ENCODE data around the gene PTPN5.
A peak's percentile ranks its signal among the peaks of the same experiment; 100 is the strongest.

Gene PTPN5

GRCh38 chr11:18772211-18772610, 19.4 kb downstream of the PTPN5 start:
- DNase-seq = no peak

GRCh38 chr11:18771266-18772035, 20.1 kb downstream of the PTPN5 start:
- DNase-seq = no peak

- no peak for DNase-seq
Measured at GRCh38 chr11:18770479-18771125, 21.0 kb downstream of the PTPN5 start.

- no peak for DNase-seq
Measured at GRCh38 chr11:18769802-18770456, 21.7 kb downstream of the PTPN5 start.

- no peak for DNase-seq
Measured at GRCh38 chr11:18768978-18769377, 22.6 kb downstream of the PTPN5 start.

- DNase-seq = peak; percentile 20
Measured at GRCh38 chr11:18768472-18768901, 23.1 kb downstream of the PTPN5 start.

- no peak for DNase-seq
Measured at GRCh38 chr11:18766015-18766414, 25.6 kb downstream of the PTPN5 start.

GRCh38 chr11:18765554-18765953, 26.0 kb downstream of the PTPN5 start:
- no peak for DNase-seq

DNA sequence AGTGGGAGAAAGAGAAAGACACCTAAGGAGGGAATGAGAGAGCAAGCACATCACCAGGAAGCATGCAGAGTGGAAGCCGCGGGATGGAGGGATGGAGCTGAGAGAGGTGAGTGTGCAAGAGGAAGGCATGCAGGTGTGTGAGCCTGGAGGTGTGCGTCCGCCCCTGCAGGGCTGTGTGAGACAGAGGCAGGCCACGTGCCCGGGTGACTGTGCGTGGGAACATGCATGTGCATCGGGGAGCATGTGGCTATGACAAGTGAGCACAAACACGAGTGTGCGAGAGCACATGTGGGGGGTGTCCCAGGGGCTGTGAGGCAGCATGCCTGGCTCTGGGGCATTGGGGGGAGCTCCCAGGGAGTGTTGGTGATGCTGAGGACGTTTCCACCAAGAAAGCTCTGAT, 29.9 kb downstream of the PTPN5 start:
- no peak for DNase-seq

- no peak for DNase-seq
Measured at GRCh38 chr11:18761144-18761543, 30.5 kb downstream of the PTPN5 start.

DNA sequence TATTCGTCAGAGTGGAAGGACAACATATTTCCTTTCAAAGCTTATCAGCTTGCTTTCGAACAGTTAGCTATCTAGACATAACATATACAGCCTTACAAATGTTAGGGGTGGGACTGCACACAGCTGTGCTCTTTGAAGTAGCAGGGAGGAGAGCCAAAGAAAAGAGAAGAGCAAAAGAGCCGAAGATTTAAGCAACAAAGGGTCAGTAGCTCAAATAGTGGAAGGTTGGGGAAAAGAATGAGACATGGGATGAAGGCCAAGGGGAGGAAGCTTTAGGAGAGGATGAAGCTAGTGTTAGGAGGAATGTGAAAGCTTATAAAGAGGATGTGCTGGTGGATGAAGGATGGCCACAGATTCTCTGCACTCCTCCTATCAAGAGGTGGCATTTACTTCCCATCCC, 33.8 kb downstream of the PTPN5 start:
- DNase-seq = no peak

- no peak for DNase-seq
Measured at GRCh38 chr11:18756889-18757288, 34.7 kb downstream of the PTPN5 start.

DNA sequence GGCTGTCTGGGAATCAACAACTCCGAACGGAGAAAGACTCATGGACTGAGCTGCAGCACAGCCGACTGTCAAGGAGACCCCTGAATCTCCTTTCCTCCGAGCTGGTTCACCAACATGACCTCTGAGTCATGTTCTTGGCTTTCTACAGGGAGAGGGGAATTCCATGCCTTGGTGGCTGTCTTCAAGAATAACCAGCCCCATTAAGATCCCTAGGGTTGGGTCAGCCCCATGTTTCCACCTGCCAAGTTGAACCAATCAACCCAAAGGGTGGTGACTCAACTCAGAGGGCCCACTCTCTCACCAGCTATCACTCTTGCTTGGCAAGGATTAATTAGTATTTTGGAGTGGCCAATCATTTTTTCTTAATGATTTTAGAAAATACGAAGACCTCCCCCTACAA, 37.3 kb downstream of the PTPN5 start:
- DNase-seq = no peak

GRCh38 chr11:18752502-18752901, 39.1 kb downstream of the PTPN5 start:
- DNase-seq = no peak

DNA sequence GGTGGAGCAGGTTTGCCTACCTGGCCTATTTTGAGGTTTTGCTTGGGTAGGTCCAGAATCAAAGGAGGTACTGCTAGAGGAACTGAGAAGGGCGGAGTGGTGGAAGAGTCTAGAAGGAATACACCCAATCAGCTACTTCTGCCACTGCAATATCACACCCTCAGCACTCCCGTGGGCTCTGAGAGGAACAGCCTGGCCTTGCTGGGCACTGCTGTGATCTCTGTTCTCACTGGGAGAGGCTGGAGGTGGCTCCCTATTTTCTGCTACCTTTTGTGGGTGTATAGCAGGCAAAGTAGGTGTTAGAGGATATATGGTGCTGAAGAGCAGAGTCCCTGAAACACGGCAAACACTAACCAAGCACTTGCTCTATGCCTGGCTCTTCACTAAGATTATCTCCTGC, 40.7 kb downstream of the PTPN5 start:
- DNase-seq = no peak

DNA sequence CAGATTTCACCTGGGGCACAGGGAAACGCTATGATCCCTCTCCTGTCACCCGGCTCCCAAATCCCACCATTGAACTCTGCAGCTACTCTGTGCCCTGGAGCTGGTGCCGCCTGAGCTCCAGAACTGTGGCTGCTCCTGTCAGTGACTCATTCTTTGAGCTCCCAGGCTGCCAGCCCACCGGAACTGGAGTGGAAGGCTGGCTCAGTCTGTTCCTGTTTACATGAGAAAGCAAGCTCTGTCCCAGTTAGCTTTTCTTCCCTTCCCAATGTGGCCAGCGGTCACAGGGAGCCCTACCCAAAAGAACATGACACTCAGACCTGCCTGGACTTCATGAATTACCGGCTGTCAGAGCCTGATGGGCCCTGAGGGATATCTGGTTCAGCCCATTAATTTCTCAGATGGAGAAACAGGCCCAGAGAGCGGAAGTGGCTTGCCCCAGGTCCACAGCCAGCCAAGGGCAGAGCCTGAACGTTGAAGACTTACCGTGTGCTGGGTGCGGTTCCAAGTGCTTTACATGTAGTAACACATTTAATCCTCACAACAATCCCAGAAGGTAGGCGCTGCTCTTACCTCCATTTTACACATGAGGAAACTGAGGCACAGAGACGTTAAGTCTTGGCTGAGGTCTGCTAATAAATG, 41.8 kb downstream of the PTPN5 start:
- no peak for DNase-seq

GRCh38 chr11:18748766-18749365, 42.7 kb downstream of the PTPN5 start:
- DNase-seq = no peak

DNA sequence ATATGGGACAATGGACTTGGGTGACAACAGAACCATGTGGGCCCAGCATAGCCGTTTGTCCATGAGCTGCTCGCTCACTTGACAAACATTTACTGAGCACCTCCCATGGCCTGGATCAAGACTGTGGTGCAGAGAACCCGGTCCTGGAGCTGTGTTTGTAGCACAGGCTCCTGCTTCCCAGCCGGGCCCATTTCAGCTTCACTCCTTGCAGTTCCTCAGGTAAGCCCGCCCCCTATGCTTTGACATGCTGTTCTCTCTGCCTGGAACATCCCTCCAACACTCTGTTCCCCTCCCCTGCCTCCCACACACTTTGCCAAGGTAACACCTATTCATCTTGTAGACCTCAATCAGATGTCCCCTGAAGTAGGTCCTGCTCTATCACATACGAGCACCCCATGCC, 46.3 kb downstream of the PTPN5 start:
- DNase-seq = no peak

- no peak for DNase-seq
Measured at GRCh38 chr11:18743900-18744514, 47.6 kb downstream of the PTPN5 start.

DNA sequence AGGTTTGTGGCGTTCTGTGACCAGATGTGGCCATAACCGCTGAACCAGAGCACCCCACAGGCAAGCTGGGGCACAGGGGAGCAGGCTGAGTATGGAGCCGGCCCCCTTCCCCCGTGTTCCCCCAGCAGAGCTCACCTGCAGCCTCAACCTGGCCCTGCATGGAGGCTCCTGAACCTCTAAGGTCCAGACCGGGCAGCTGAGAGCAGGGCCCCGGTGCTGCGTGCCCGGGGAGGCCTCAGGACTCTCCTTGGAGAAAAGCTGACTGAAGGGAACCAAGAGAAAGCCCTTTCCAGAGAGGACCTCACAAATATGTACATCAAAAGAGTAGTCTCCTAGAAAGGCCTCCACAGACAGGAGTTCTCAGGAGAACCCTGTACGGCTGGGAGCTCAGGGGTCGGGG, 48.2 kb downstream of the PTPN5 start:
- DNase-seq = no peak

GRCh38 chr11:18741783-18742182, 49.8 kb downstream of the PTPN5 start:
- DNase-seq = no peak

DNA sequence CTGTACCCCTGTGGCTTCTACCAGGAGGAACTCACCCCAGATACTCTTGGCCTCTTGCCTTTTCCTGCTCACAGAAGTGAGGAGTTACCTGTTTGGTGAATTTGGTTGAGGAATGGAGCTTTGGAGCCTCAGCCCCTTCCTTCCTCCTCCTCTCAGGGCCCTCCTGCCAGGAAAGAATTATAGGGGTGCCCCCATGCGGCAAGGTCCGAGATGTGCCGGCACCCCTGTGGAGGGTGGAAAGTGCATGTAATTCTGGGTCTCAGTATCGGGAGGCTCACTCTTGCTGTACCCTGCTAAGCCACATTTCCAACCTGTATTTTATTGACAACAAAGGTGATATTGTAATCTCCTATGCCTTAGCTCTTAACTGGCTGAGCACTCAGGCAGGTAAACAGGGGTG, 51.9 kb downstream of the PTPN5 start:
- DNase-seq = no peak

- no peak for DNase-seq
Measured at GRCh38 chr11:18737642-18738041, 54.0 kb downstream of the PTPN5 start.

Data from activated CD4-positive, alpha-beta T cell treated with anti-CD3 and anti-CD28 coated beads for 48 hours (primary cell).